Ectodermal cell (in vitro differentiated cells): ENCODE results near the gene DNAI4.

Experiments
- H3K27ac ChIP-seq: 2 replicates; pipeline ENCODE4 v1.7.0; 2013; ENCODE audit warnings: mild to moderate bottlenecking, low read depth, low read length; ENCODE audit not compliant: insufficient read depth, poor library complexity, severe bottlenecking
- H3K27me3 ChIP-seq: 2 replicates; pipeline ENCODE4 v1.7.0; 2013; ENCODE audit warnings: mild to moderate bottlenecking, low read length; ENCODE audit not compliant: insufficient read depth, control insufficient read depth, poor library complexity, severe bottlenecking
- H3K36me3 ChIP-seq: one replicate; pipeline ENCODE4 v1.7.0; 2013; ENCODE audit warnings: low read length; ENCODE audit not compliant: control insufficient read depth, insufficient read depth
- H3K4me1 ChIP-seq: one replicate; pipeline ENCODE4 v1.7.0; 2013; ENCODE audit warnings: low read length; ENCODE audit not compliant: control insufficient read depth, insufficient read depth
- H3K4me3 ChIP-seq: 2 replicates; pipeline ENCODE4 v1.7.0; 2013; ENCODE audit warnings: low read depth, low read length, control low read depth; ENCODE audit not compliant: insufficient read depth
- H3K9me3 ChIP-seq: 2 replicates; pipeline ENCODE4 v1.7.0; 2013; ENCODE audit warnings: mild to moderate bottlenecking, low read length, moderate library complexity; ENCODE audit not compliant: control insufficient read depth
- WGBS, 2 experiments: methylation state at CpG; one replicate each; pipeline ENCODE4 v1.1.7; 2013; ENCODE audit warnings: missing lambda C conversion rate in 2 of 2; 5-methylcytosine and 5-hydroxymethylcytosine counted together

Gene DNAI4

DNA sequence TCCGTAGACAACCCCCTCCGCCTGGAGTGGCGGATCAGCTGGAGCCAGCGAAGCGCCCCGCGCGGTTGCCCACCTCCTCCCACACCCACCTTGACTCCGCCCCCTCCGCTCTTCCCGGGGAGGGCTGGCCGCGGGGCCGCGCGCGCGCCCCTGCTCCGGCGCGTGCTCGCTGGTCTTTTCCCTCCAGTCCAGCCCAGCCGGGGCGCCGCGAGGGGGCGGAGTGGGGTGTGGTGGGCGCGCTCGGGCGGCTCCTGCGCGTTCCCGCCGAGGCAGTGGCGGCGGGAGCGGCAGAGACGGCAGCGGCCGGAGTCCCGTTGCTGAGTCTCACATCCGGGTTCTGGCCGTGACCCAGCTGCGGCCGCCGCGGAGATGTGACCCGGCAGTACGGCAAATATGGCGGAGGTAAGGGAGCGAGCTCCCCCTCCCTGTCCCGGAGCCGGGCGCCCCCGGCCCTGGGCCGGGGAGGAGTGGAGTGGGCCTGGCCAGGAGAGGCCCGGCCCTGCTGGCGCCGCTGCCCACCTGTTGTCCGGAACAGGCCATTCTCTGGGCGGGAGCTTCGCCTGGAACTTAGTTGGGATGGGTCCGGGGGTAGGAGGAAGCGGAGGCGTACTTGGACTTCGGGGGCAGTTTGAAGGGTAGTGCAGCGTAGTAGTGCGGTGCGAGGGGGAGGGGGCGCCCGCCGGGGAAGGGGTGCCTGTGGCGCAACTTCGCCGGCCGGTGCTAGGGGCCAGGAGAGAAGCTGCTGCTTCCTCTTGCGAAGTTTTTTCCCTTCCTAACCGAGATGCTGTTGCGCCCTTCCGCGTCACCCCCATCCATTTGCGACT lies 5.6 kb upstream of the DNAI4 start:
- peak overlapping the region; percentile 78 for H3K27ac ChIP-seq
- WGBS, 2 experiments: 0 to 1% methylated on average over 83 of the region's 83 CpGs

DNA sequence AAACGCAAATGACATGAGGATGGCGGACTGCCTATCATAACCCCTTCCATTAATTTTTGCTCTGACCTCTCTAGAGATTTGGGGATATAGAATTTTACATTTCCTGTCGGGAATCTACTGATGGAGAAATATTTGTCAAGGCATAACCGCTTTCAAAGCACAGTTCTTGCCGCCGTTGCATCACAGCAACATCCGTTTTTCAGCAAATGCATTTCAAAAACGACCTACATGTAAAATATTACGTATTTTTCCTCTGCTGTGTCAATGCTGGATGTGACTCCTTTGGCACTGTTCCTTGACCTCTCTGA lies 5.0 kb upstream of the DNAI4 start:
- Histone ChIP-seq H3K36me3 (no peaks in the 10 kb centered on the region), H3K9me3 (no peaks in the 10 kb centered on the region), H3K4me3 (peak overlapping the region; percentile 83), H3K27me3 (no peaks in the 10 kb centered on the region), H3K4me1 (peaks cover 17% of the 10 kb centered on the region), H3K27ac (no peak overlapping the region)
- WGBS, 2 experiments: 51 to 52% methylated on average over 9 of the region's 9 CpGs

More for the DNA sequence above, 5.6 kb upstream of the DNAI4 start:
- Histone ChIP-seq H3K36me3 (no peaks in the 10 kb centered on the region), H3K27me3 (no peaks in the 10 kb centered on the region), H3K4me3 (peak overlapping the region; percentile 83), H3K4me1 (peaks cover 20% of the 10 kb centered on the region), H3K9me3 (no peaks in the 10 kb centered on the region)

DNA sequence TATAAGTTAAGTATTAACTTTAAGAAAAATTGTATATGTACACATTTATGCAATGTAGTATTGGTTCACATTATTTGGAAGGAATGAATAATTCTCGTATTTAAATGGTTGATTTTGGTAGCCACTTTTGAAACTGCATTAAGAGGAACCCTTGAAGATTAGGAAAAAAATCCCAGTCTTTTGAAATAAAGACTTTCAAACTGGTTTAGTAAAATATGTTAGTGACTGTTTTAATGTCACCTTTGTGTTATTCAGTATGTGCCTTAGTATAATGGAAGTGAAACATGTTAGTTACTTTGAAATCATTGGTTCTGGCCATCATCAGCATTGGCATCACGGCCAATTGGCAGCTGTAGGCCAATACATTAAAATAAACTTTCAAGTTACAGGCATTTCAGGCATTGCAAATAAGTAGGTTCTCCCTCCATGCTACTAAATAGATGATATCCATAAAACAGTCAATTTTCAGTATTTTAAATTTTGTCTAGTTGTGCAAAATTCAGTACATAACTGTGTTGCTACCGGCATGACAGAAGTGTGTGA lies 4.6 kb upstream of the DNAI4 start:
- 89 to 98% methylated on average over 3 of the region's 3 CpGs for WGBS, 2 experiments
- peak overlapping the region; percentile 83 for H3K4me3 ChIP-seq
- H3K27me3 ChIP-seq: no peaks in the 10 kb centered on the region
- no peaks in the 10 kb centered on the region for H3K36me3 ChIP-seq
- no peak overlapping the region for H3K27ac ChIP-seq
- peaks cover 16% of the 10 kb centered on the region for H3K4me1 ChIP-seq
- no peaks in the 10 kb centered on the region for H3K9me3 ChIP-seq

DNA sequence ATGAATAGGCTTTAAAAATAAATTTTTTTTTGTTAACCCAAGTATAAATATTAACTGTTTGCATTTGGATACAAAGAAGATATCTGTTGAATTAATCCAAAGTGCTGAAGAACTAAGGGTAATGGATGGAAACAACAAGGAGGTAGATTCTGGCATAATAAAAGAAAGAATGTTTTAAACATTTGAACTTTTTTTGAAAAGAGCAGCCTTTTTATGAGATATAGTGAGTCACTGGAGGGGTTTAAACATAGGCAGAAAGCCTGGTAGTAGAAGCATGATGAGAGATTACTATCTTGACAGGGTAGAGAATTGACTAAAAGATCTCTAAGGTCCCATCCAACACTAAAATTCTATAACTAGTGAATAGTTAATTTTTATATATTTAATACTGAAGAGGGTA lies 2.9 kb upstream of the DNAI4 start:
- Histone ChIP-seq H3K27me3 (no peaks in the 10 kb centered on the region), H3K9me3 (no peaks in the 10 kb centered on the region), H3K36me3 (no peaks in the 10 kb centered on the region), H3K4me1 (peaks cover 23% of the 10 kb centered on the region), H3K27ac (no peak overlapping the region), H3K4me3 (no peak overlapping the region)

DNA sequence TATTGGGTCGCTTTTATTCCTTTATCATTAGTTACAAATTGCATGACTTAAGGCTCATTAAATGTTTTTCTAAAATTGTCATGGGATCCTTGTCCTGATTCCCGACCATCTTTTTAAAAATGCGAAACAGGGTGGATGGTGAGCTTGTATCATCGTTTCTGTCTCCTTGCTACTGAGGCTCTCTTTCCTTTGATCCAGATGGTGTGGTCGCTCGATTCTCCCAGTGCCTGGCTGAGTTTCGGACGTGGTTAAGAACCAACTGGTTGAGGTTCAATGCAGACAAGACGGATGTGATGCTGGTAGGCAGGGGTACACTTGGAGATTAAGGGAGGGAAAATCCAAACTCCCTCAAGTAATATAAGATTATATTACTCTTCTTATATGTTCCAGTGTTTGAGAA lies 1.3 kb upstream of the DNAI4 start:
- 3 to 6% methylated on average over 8 to 9 of the region's 9 CpGs for WGBS, 2 experiments
- Histone ChIP-seq H3K27me3 (no peaks in the 10 kb centered on the region), H3K4me3 (peak overlapping the region; percentile 87), H3K9me3 (no peaks in the 10 kb centered on the region), H3K4me1 (peaks cover 19% of the 10 kb centered on the region), H3K36me3 (no peaks in the 10 kb centered on the region), H3K27ac (peak overlapping the region; percentile 94)

DNA sequence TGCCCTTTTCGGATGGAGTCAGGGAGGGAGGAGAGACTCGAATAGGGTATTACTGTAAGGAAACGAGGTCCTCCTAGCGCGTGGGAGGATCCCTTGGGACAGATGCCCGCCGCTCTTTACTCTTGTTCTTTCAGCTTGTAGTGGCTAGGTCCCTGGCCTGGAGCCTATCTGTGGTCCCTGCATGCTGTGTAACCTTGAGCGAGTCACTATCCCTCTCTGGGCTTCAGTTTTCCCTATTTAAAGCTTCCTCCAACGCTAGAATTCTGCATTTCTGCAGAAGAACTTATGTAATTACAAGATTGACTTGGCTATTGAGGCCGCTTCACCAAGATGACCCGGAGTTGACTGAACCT lies 878 bp upstream of the DNAI4 start:
- no peaks in the 10 kb centered on the region for H3K27me3 ChIP-seq
- peaks cover under 1% of the 10 kb centered on the region for H3K36me3 ChIP-seq
- H3K27ac ChIP-seq: peak overlapping the region; percentile 94
- H3K4me3 ChIP-seq: peak overlapping the region; percentile 87
- WGBS, 2 experiments: 0 to 2% methylated on average over 11 of the region's 11 CpGs
- H3K4me1 ChIP-seq: peaks cover 19% of the 10 kb centered on the region
- H3K9me3 ChIP-seq: no peaks in the 10 kb centered on the region

DNA sequence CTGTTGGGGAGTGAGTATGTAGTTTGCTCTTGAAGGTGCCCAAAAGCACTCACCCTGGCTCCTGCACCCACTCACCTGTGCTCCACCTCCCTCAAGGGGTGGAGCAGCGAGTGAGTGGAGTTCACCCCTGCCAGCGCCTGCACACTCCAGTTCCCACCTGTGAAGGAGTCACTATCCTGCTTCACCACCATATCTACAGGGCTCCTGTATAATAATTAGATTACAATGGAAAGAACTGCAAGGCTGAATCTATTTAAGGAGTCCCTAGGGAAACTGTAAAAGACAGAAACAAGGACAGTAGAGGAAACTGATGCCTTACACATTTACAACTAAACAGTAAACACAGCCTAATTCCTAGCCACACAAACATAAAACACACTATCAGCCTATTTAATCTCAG lies 4.1 kb downstream of the DNAI4 start:
- 93 to 100% methylated on average over 2 of the region's 2 CpGs for WGBS, 2 experiments
- peaks cover 6% of the 10 kb centered on the region for H3K36me3 ChIP-seq
- H3K9me3 ChIP-seq: no peaks in the 10 kb centered on the region
- no peak overlapping the region for H3K27ac ChIP-seq
- H3K27me3 ChIP-seq: no peaks in the 10 kb centered on the region
- H3K4me3 ChIP-seq: no peak overlapping the region
- peaks cover 10% of the 10 kb centered on the region for H3K4me1 ChIP-seq

DNA sequence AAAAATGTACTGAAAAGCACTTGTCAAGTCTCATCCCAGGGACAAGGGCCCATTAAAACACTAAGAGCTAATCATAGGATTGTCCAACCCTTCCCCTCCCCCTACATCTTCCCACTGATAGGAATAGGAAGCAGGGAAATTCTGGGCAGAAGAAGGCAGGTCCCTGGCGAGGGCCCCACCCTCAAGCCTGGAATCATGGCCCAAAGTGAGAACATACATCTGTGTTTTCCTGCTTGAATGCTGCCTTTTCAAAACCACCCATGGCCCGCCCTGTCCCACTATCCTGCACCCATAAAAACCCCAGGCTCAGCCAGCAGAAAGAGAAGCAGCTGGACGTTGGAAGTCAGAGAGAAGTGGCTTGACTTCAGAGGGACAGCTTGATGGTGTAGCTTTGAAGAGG lies 4.8 kb downstream of the DNAI4 start:
- H3K36me3 ChIP-seq: peaks cover 6% of the 10 kb centered on the region
- WGBS, 2 experiments: 84 to 93% methylated on average over 3 of the region's 3 CpGs
- no peaks in the 10 kb centered on the region for H3K27me3 ChIP-seq
- no peak overlapping the region for H3K4me3 ChIP-seq
- peaks cover 10% of the 10 kb centered on the region for H3K4me1 ChIP-seq
- H3K27ac ChIP-seq: no peak overlapping the region
- no peaks in the 10 kb centered on the region for H3K9me3 ChIP-seq

DNA sequence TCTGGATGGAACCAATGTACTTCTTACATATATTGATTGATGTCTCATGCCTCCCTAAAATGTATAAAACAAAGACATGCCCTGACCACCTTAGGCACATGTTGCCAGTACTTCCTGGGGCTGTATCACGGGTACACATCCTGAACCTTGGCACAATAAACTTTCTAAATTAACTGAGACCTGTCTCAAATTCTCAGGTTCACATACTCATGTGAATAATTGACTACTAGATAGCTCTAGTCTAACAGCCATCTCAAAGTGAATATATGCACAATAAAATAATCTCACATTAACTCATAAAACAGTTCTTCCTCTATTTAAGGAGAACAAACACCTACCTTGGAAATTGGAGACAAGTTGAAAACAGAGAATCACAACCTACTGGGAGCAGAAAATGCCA lies 5.6 kb downstream of the DNAI4 start:
- 95% methylated on average over 1 of the region's 1 CpG for WGBS, 2 experiments
- Histone ChIP-seq H3K9me3 (no peaks in the 10 kb centered on the region), H3K36me3 (peaks cover 6% of the 10 kb centered on the region), H3K27me3 (no peaks in the 10 kb centered on the region), H3K4me1 (peaks cover 10% of the 10 kb centered on the region), H3K27ac (no peak overlapping the region), H3K4me3 (no peak overlapping the region)

DNA sequence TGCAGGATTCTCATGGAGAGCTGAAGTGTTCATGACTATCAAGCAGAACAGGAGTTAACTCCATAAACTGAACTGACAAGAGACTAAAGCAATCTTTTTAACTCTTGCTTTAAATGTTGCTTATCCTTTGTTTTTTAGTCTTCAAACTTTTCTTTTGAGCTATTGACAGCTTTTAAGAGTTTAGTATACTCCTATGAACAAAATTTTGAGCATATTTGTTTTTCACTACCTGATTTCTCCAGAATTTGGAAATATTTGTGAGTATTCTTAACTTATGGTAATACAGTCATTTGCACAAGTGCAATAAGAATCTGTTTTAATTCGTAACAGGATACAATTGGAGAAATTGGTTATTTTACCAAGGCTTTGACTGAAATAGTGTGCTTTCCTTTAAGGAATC lies 7.2 kb downstream of the DNAI4 start:
- H3K27ac ChIP-seq: no peak overlapping the region
- H3K36me3 ChIP-seq: peaks cover 6% of the 10 kb centered on the region
- H3K27me3 ChIP-seq: no peaks in the 10 kb centered on the region
- WGBS, 2 experiments: 93 to 95% methylated on average over 1 of the region's 1 CpG
- no peaks in the 10 kb centered on the region for H3K9me3 ChIP-seq
- no peaks in the 10 kb centered on the region for H3K4me1 ChIP-seq
- no peak overlapping the region for H3K4me3 ChIP-seq
